Measurements from ENCODE around the gene CD164.

Gene CD164

GRCh38 chr6:109417646-109418045 is 35.4 kb upstream of the CD164 start:
- no peak for DNase-seq (ENCODE audit: low read depth, low spot score)
- no peak for TF ChIP-seq CTCF (IDR thresholded peaks at IDR 0.05; ENCODE audit: low read depth, low read length)
- in situ Hi-C loops (cut with HindIII; ENCODE audit: low sequenced_read_pairs): no loop called here
- no peak overlapping the region for H3K4me3 ChIP-seq (ENCODE audit: low read depth, low read length)

- no peak overlapping the region for H3K4me3 ChIP-seq (ENCODE audit: low read depth, low read length)
- TF ChIP-seq CTCF (IDR thresholded peaks at IDR 0.05; ENCODE audit: low read depth, low read length): no peak
- in situ Hi-C loops (cut with HindIII; ENCODE audit: low sequenced_read_pairs): no loop called here
- no peak for DNase-seq (ENCODE audit: low read depth, low spot score)
Observed at GRCh38 chr6:109411034-109411433, 28.8 kb upstream of the CD164 start.

GRCh38 chr6:109406196-109406595 is 23.9 kb upstream of the CD164 start:
- TF ChIP-seq CTCF (IDR thresholded peaks at IDR 0.05; ENCODE audit: low read depth, low read length): no peak
- no peak overlapping the region for H3K4me3 ChIP-seq (ENCODE audit: low read depth, low read length)
- DNase-seq (ENCODE audit: low read depth, low spot score): no peak
- in situ Hi-C loops (cut with HindIII; ENCODE audit: low sequenced_read_pairs): no loop called here

- DNase-seq (ENCODE audit: low read depth, low spot score): peak; percentile 14
- in situ Hi-C loops (cut with HindIII; ENCODE audit: low sequenced_read_pairs): no loop called here
- no peak overlapping the region for H3K4me3 ChIP-seq (ENCODE audit: low read depth, low read length)
- peak; percentile 30 for TF ChIP-seq CTCF (IDR thresholded peaks at IDR 0.05; ENCODE audit: low read depth, low read length)
Observed at GRCh38 chr6:109397020-109397419, 14.8 kb upstream of the CD164 start.

GRCh38 chr6:109396046-109396718 is 13.9 kb upstream of the CD164 start:
- no peak for DNase-seq (ENCODE audit: low read depth, low spot score)
- no peak for TF ChIP-seq CTCF (IDR thresholded peaks at IDR 0.05; ENCODE audit: low read depth, low read length)
- in situ Hi-C loops (cut with HindIII; ENCODE audit: low sequenced_read_pairs): no loop called here
- no peak overlapping the region for H3K4me3 ChIP-seq (ENCODE audit: low read depth, low read length)

- H3K4me3 ChIP-seq (ENCODE audit: low read depth, low read length): no peak overlapping the region
- DNase-seq (ENCODE audit: low read depth, low spot score): no peak
- in situ Hi-C loops (cut with HindIII; ENCODE audit: low sequenced_read_pairs): no loop called here
- no peak for TF ChIP-seq CTCF (IDR thresholded peaks at IDR 0.05; ENCODE audit: low read depth, low read length)
Observed at GRCh38 chr6:109393886-109394281, 11.6 kb upstream of the CD164 start.

Data from astrocyte of the spinal cord (primary cell).